Measurements from ENCODE around the gene ZMIZ1. TPM values are rescaled to one million over a fixed set of nuclear protein-coding genes. Genes with fewer than 3 reads are reported as not detected.
A peak's percentile ranks its signal among the peaks of the same experiment; 100 is the strongest.

ZMIZ1 gene
- total and polyA plus RNA-seq, 2 donors (not counting 1 experiment from before 2014, with no cell fraction given), result 6.3 to 30.6 TPM

DNA sequence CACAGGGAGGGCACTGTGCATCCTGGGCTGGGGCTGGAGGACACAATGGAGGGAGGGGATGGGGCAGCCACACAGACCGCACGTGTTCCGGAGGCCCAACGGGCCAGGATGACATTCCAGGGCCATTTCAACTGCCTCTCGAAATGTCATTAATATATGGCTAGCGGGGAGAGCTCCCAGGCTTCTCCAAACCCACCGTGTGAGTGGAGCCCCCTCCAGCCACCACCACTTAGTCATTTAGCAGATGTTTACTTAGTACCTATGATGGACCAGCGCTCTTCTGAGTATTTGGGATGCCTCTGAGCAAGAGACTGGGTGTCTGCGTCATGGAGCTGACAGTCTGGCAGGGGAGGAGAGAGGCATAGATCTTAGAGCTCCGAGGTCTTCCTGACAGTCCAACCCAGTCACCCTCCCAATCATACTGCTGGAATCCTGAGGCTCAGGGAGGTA lies 107.3 kb downstream of the ZMIZ1 start:
- Histone ChIP-seq H3K4me2 (ENCODE audit: extremely low read depth, insufficient read depth, low read length) (peak overlapping the region; percentile 26), H3K4me1 (ENCODE audit: control insufficient read depth, extremely low read depth, insufficient read depth, low read length) (peaks cover 48% of the 10 kb centered on the region), H3K27me3 (ENCODE audit: control insufficient read depth, insufficient read depth, low read length) (no peaks in the 10 kb centered on the region), H3K9ac (ENCODE audit: insufficient read depth, low read length) (no peak overlapping the region), H3K4me3 (replicated peaks in 1 of 4; ENCODE audit: control extremely low read depth in 1 of 4, insufficient read depth in 1 of 4, low read depth in 3 of 4, low read length in 4 of 4) (no peak overlapping the region), H3K36me3 (ENCODE audit: control insufficient read depth, insufficient read depth, low read length) (peaks cover 12% of the 10 kb centered on the region), H3K27ac (ENCODE audit: insufficient read depth, low read length) (peak overlapping the region; percentile 76), H3K79me2 (ENCODE audit: control insufficient read depth, insufficient read depth, low read length) (peaks cover 17% of the 10 kb centered on the region), H3K9me3 (ENCODE audit: control insufficient read depth, insufficient read depth, low read depth, low read length) (no peaks in the 10 kb centered on the region), H4K20me1 (ENCODE audit: control insufficient read depth, extremely low read depth, insufficient read depth, low read length) (no peaks in the 10 kb centered on the region), H2AFZ (ENCODE audit: low read length) (no peak overlapping the region)
- peak in 1 of 2 donors; percentile 91 for DNase-seq (ENCODE audit: low read depth in 2 of 2)
- no peak for TF ChIP-seq EZH2 (IDR thresholded peaks at IDR 0.05; ENCODE audit: low read length, missing control alignments)
- no peak for TF ChIP-seq CTCF (conservative IDR thresholded peaks at IDR 0.05 in 1 of 2, IDR thresholded peaks at IDR 0.05 in 1 of 2; ENCODE audit: low read depth in 1 of 2, low read length in 2 of 2)

DNA sequence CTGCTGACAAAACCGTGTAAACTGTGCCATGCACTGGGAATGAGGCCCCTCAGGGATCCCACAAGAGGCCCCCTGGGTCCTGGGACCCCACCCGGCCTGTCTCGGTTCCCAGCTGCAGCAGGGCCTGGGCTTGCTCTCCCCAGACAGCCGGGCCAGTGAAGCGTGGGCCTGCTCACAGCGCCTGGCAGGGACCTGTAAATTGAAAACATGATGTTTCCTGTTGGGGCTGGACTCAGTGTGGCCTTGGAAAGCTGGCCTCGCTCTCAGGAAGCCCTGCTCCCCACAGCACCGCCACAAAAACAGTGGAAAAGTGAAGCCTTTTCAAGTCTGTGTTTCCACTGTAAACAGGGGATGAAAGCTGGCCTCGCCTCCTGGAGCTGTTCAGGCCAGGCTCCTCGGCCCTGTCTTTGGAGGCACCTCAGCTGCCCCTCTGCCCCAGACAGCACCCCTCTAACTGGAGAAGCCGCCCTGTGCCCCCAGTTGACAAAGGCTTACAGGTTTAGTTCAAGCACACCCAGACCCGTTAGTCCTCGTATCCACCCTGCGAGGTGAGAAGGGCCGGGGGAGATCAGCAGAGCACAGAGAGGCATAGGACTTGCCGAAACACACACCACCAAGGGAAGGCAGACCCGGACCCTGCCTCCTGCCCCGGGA lies 108.3 kb downstream of the ZMIZ1 start:
- TF ChIP-seq EZH2 (IDR thresholded peaks at IDR 0.05; ENCODE audit: low read length, missing control alignments), result no peak
- TF ChIP-seq CTCF (conservative IDR thresholded peaks at IDR 0.05 in 1 of 2, IDR thresholded peaks at IDR 0.05 in 1 of 2; ENCODE audit: low read depth in 1 of 2, low read length in 2 of 2), result no peak
- Histone ChIP-seq H3K4me1 (ENCODE audit: control insufficient read depth, extremely low read depth, insufficient read depth, low read length) (peaks cover 55% of the 10 kb centered on the region), H2AFZ (ENCODE audit: low read length) (no peak overlapping the region)

DNA sequence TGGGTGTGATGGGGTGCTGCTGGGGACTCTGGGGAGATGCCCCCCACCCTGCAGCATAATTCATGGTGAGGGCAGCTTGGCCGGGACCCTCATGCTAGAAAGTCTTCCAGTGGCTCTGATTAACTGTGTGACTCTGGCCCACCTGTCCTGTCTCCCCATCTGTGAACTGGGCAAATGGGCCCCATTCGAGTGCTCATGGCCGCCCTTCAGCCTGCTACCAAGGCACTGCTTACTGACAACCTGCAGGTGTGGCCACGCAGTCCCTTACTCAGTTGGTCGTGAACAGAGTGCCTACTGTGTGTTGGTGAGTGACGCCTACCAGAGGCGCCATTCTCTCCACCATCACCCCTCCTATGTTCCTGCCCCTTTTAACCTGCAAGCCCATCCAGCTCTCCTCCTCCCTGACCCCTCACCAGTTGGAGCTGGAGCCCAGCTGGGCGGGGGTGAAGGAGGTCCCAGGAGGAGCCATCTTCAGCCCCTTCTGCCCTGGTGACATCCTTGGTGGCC lies 109.4 kb downstream of the ZMIZ1 start:
- Histone ChIP-seq H3K4me1 (ENCODE audit: control insufficient read depth, extremely low read depth, insufficient read depth, low read length) (peaks cover 65% of the 10 kb centered on the region), H4K20me1 (ENCODE audit: control insufficient read depth, extremely low read depth, insufficient read depth, low read length) (no peaks in the 10 kb centered on the region), H3K9me3 (ENCODE audit: control insufficient read depth, insufficient read depth, low read depth, low read length) (no peaks in the 10 kb centered on the region), H3K79me2 (ENCODE audit: control insufficient read depth, insufficient read depth, low read length) (peaks cover 25% of the 10 kb centered on the region), H3K36me3 (ENCODE audit: control insufficient read depth, insufficient read depth, low read length) (peaks cover 17% of the 10 kb centered on the region), H3K9ac (ENCODE audit: insufficient read depth, low read length) (no peak overlapping the region), H3K27ac (ENCODE audit: insufficient read depth, low read length) (peak overlapping the region; percentile 78), H3K27me3 (ENCODE audit: control insufficient read depth, insufficient read depth, low read length) (no peaks in the 10 kb centered on the region), H2AFZ (ENCODE audit: low read length) (no peak overlapping the region), H3K4me3 (replicated peaks in 1 of 4; ENCODE audit: control extremely low read depth in 1 of 4, insufficient read depth in 1 of 4, low read depth in 3 of 4, low read length in 4 of 4) (no peak overlapping the region), H3K4me2 (ENCODE audit: extremely low read depth, insufficient read depth, low read length) (peak overlapping the region; percentile 42)
- no peak for DNase-seq (ENCODE audit: low read depth in 2 of 2)
- TF ChIP-seq CTCF (conservative IDR thresholded peaks at IDR 0.05 in 1 of 2, IDR thresholded peaks at IDR 0.05 in 1 of 2; ENCODE audit: low read depth in 1 of 2, low read length in 2 of 2) (no peak), EZH2 (IDR thresholded peaks at IDR 0.05; ENCODE audit: low read length, missing control alignments) (no peak)

More for the DNA sequence above, 108.3 kb downstream of the ZMIZ1 start:
- Histone ChIP-seq H3K9ac (ENCODE audit: insufficient read depth, low read length) (no peak overlapping the region), H3K9me3 (ENCODE audit: control insufficient read depth, insufficient read depth, low read depth, low read length) (no peaks in the 10 kb centered on the region), H3K79me2 (ENCODE audit: control insufficient read depth, insufficient read depth, low read length) (peaks cover 23% of the 10 kb centered on the region), H3K27me3 (ENCODE audit: control insufficient read depth, insufficient read depth, low read length) (no peaks in the 10 kb centered on the region), H3K4me2 (ENCODE audit: extremely low read depth, insufficient read depth, low read length) (peak overlapping the region; percentile 48), H3K36me3 (ENCODE audit: control insufficient read depth, insufficient read depth, low read length) (peaks cover 9% of the 10 kb centered on the region), H3K4me3 (replicated peaks in 1 of 4; ENCODE audit: control extremely low read depth in 1 of 4, insufficient read depth in 1 of 4, low read depth in 3 of 4, low read length in 4 of 4) (no peak overlapping the region), H3K27ac (ENCODE audit: insufficient read depth, low read length) (peak overlapping the region; percentile 76), H4K20me1 (ENCODE audit: control insufficient read depth, extremely low read depth, insufficient read depth, low read length) (no peaks in the 10 kb centered on the region)
- DNase-seq (ENCODE audit: low read depth in 2 of 2), result peak; percentile 20 to 59

Measured in fibroblast of lung (primary cell).